OCI-M2 (cell line): ENCODE results near the gene SLC26A9.

Source experiments
- DNase-seq: peaks from one replicate; lab custom pipeline; 2025; ENCODE audit not compliant: unreplicated experiment; lab: John Stamatoyannopoulos, UW

SLC26A9 gene

GRCh38 chr1:205943245-205943644, at the start of gene SLC26A9:
SLC26A9 (minus strand) TSS chr1:205943456; CDS start chr1:205935820, 7,636 bp downstream.
- DNase-seq = no peak

GRCh38 chr1:205992218-205992882, 49.1 kb upstream of the SLC26A9 start:
- no peak for DNase-seq

- no peak for DNase-seq
These were observed 48.0 kb upstream of the SLC26A9 start for GRCh38 chr1:205991237-205991636.

- DNase-seq = no peak
These were observed 47.0 kb upstream of the SLC26A9 start for GRCh38 chr1:205990226-205990625.

- no peak for DNase-seq
These were observed 46.5 kb upstream of the SLC26A9 start for GRCh38 chr1:205989786-205990185.

GRCh38 chr1:205988585-205988995, 45.3 kb upstream of the SLC26A9 start:
- DNase-seq = no peak

GRCh38 chr1:205986861-205987260, 43.6 kb upstream of the SLC26A9 start:
- no peak for DNase-seq

- DNase-seq = no peak
These were observed 43.0 kb upstream of the SLC26A9 start for GRCh38 chr1:205986292-205986691.

- no peak for DNase-seq
These were observed 42.2 kb upstream of the SLC26A9 start for GRCh38 chr1:205985330-205986005.

- no peak for DNase-seq
These were observed 40.9 kb upstream of the SLC26A9 start for GRCh38 chr1:205983925-205984725.

GRCh38 chr1:205981257-205981656, 38.0 kb upstream of the SLC26A9 start:
- no peak for DNase-seq

- no peak for DNase-seq
These were observed 37.1 kb upstream of the SLC26A9 start for GRCh38 chr1:205980237-205980870.

- DNase-seq = no peak
These were observed 36.0 kb upstream of the SLC26A9 start for GRCh38 chr1:205979301-205979700.

- no peak for DNase-seq
These were observed 35.4 kb upstream of the SLC26A9 start for GRCh38 chr1:205978676-205979075.

GRCh38 chr1:205977402-205978014, 34.3 kb upstream of the SLC26A9 start:
- peak; percentile 16 for DNase-seq

GRCh38 chr1:205976708-205977401, 33.6 kb upstream of the SLC26A9 start:
- DNase-seq = no peak

GRCh38 chr1:205976036-205976435, 32.8 kb upstream of the SLC26A9 start:
- no peak for DNase-seq

GRCh38 chr1:205975387-205975998, 32.2 kb upstream of the SLC26A9 start:
- DNase-seq = no peak

- no peak for DNase-seq
These were observed 31.5 kb upstream of the SLC26A9 start for GRCh38 chr1:205974712-205975111.
